ENCODE data around the gene ICAM3.

The ICAM3 gene

GRCh38 chr19:10362259-10362658 lies 22.8 kb upstream of the ICAM3 start:
- Histone ChIP-seq H3K36me3 (ENCODE audit: insufficient read depth, low read length) (peaks cover 75% of the 10 kb centered on the region; the same call in 1 of the 2 replicates), H4K20me1 (ENCODE audit: insufficient read depth, low read length, poor library complexity, severe bottlenecking) (no peaks in the 10 kb centered on the region)
- TF ChIP-seq EZH2phosphoT487 (IDR thresholded peaks at IDR 0.05; ENCODE audit: borderline replicate concordance) (no peak), CTCF (conservative IDR thresholded peaks at IDR 0.05; ENCODE audit: low read length) (no peak)

GRCh38 chr19:10361569-10362011 lies 22.2 kb upstream of the ICAM3 start:
- H3F3A ChIP-seq (ENCODE audit: low read depth): no peaks in the 10 kb centered on the region
- H3K9ac ChIP-seq (ENCODE audit: low read depth, low read length, poor library complexity, severe bottlenecking): no peak overlapping the region
- H3K36me3 ChIP-seq (ENCODE audit: insufficient read depth, low read length): peaks cover 72% of the 10 kb centered on the region; the same call in 1 of the 2 replicates
- no peaks in the 10 kb centered on the region for H4K20me1 ChIP-seq (ENCODE audit: insufficient read depth, low read length, poor library complexity, severe bottlenecking)
- TF ChIP-seq CTCF (conservative IDR thresholded peaks at IDR 0.05; ENCODE audit: low read length) (no peak), EZH2phosphoT487 (IDR thresholded peaks at IDR 0.05; ENCODE audit: borderline replicate concordance) (no peak)
- no peaks in the 10 kb centered on the region for H3K9me2 ChIP-seq (replicated peaks; ENCODE audit: low read depth, low read length)
- no peaks in the 10 kb centered on the region for H3K4me1 ChIP-seq (ENCODE audit: insufficient read depth, low read length, poor library complexity, severe bottlenecking)
- no peak overlapping the region for H3K4me3 ChIP-seq (ENCODE audit: low read length, poor library complexity, severe bottlenecking)
- H3K79me2 ChIP-seq (ENCODE audit: insufficient read depth, low read length): no peaks in the 10 kb centered on the region
- H3K4me2 ChIP-seq (ENCODE audit: low read depth, low read length, poor library complexity, severe bottlenecking): no peak overlapping the region
- H3K9me3 ChIP-seq (ENCODE audit: insufficient read depth, low read depth, low read length): no peaks in the 10 kb centered on the region
- no peak overlapping the region for H2AFZ ChIP-seq (ENCODE audit: low read length)
- H3K27me3 ChIP-seq (ENCODE audit: insufficient read depth, low read length, poor library complexity, severe bottlenecking): no peaks in the 10 kb centered on the region

More at GRCh38 chr19:10362259-10362658, 22.8 kb upstream of the ICAM3 start:
- no peaks in the 10 kb centered on the region for H3K79me2 ChIP-seq (ENCODE audit: insufficient read depth, low read length)
- no peaks in the 10 kb centered on the region for H3K9me2 ChIP-seq (replicated peaks; ENCODE audit: low read depth, low read length)
- H3F3A ChIP-seq (ENCODE audit: low read depth): no peaks in the 10 kb centered on the region
- no peaks in the 10 kb centered on the region for H3K9me3 ChIP-seq (ENCODE audit: insufficient read depth, low read depth, low read length)
- H3K4me3 ChIP-seq (ENCODE audit: low read length, poor library complexity, severe bottlenecking): no peak overlapping the region
- no peaks in the 10 kb centered on the region for H3K4me1 ChIP-seq (ENCODE audit: insufficient read depth, low read length, poor library complexity, severe bottlenecking)
- H2AFZ ChIP-seq (ENCODE audit: low read length): no peak overlapping the region
- no peaks in the 10 kb centered on the region for H3K27me3 ChIP-seq (ENCODE audit: insufficient read depth, low read length, poor library complexity, severe bottlenecking)
- no peak overlapping the region for H3K9ac ChIP-seq (ENCODE audit: low read depth, low read length, poor library complexity, severe bottlenecking)
- H3K4me2 ChIP-seq (ENCODE audit: low read depth, low read length, poor library complexity, severe bottlenecking): no peak overlapping the region

GRCh38 chr19:10356431-10356830 lies 17.0 kb upstream of the ICAM3 start:
- no peak overlapping the region for H3K4me2 ChIP-seq (ENCODE audit: low read depth, low read length, poor library complexity, severe bottlenecking)
- peaks cover 47% of the 10 kb centered on the region; the same call in 1 of the 2 replicates for H3K36me3 ChIP-seq (ENCODE audit: insufficient read depth, low read length)
- H3F3A ChIP-seq (ENCODE audit: low read depth): no peaks in the 10 kb centered on the region
- H3K27me3 ChIP-seq (ENCODE audit: insufficient read depth, low read length, poor library complexity, severe bottlenecking): no peaks in the 10 kb centered on the region
- no peaks in the 10 kb centered on the region for H3K9me2 ChIP-seq (replicated peaks; ENCODE audit: low read depth, low read length)
- H3K4me3 ChIP-seq (ENCODE audit: low read length, poor library complexity, severe bottlenecking): no peak overlapping the region
- TF ChIP-seq CTCF (conservative IDR thresholded peaks at IDR 0.05; ENCODE audit: low read length) (no peak), EZH2phosphoT487 (IDR thresholded peaks at IDR 0.05; ENCODE audit: borderline replicate concordance) (no peak)
- no peak overlapping the region for H2AFZ ChIP-seq (ENCODE audit: low read length)
- H3K9ac ChIP-seq (ENCODE audit: low read depth, low read length, poor library complexity, severe bottlenecking): no peak overlapping the region
- H3K79me2 ChIP-seq (ENCODE audit: insufficient read depth, low read length): no peaks in the 10 kb centered on the region
- H3K9me3 ChIP-seq (ENCODE audit: insufficient read depth, low read depth, low read length): no peaks in the 10 kb centered on the region
- H4K20me1 ChIP-seq (ENCODE audit: insufficient read depth, low read length, poor library complexity, severe bottlenecking): no peaks in the 10 kb centered on the region
- H3K4me1 ChIP-seq (ENCODE audit: insufficient read depth, low read length, poor library complexity, severe bottlenecking): no peaks in the 10 kb centered on the region

All from Loucy (cell line).